Activated CD8-positive, alpha-beta T cell treated with anti-CD3 and anti-CD28 coated beads, Interleukin-2, amount 10 ng/mL, durations not matched to agents 7 days and 5 days (primary cell): ENCODE measurements around the gene WSB1. TPM values are rescaled to one million over a fixed set of nuclear protein-coding genes. Genes with fewer than 3 reads are reported as not detected.
"Not testable (repeated sequence)": the region's sequence is repeated elsewhere in the genome, so short reads cannot be mapped to it uniquely, and the experiment has no call there.

Experiments
- ATAC-seq: fragments of 150-1000 bp; cut with Tn5 transposase; one replicate; pipeline ENCODE4 v1.10.0; 2021; ENCODE audit warnings: moderate library complexity
- CTCF ChIA-PET: fragments of 350-600 bp; sonication (Branson Sonifier 250); formaldehyde crosslinking; loops from one replicate; lab custom pipeline; 2021; ENCODE audit warnings: antibody characterized with exemption; lab: Charles Lee
- POLR2A ChIA-PET: fragments of 350-600 bp; sonication (Branson Sonifier 250); formaldehyde crosslinking; loops from one replicate; lab custom pipeline; 2021; ENCODE audit warnings: antibody characterized with exemption; lab: Charles Lee
- DNase-seq: peaks from one replicate; pipeline ENCODE4 v3.0.0-alpha.2; 2020
- H3K27ac Mint-ChIP-seq: one replicate; pipeline ENCODE4 v1.8.0; 2021; ENCODE audit warnings: mild to moderate bottlenecking, mixed read lengths
- H3K27me3 Mint-ChIP-seq: one replicate; pipeline ENCODE4 v1.8.0; 2021; ENCODE audit warnings: low read depth, mixed read lengths
- H3K36me3 Mint-ChIP-seq: one replicate; pipeline ENCODE4 v1.8.0; 2021; ENCODE audit warnings: low read depth, mixed read lengths
- H3K4me1 Mint-ChIP-seq: one replicate; pipeline ENCODE4 v1.8.0; 2021; ENCODE audit warnings: low read depth, mixed read lengths
- H3K4me3 Mint-ChIP-seq: one replicate; pipeline ENCODE4 v1.8.0; 2021; ENCODE audit warnings: mild to moderate bottlenecking, mixed read lengths
- H3K9me3 Mint-ChIP-seq: one replicate; pipeline ENCODE4 v1.8.0; 2022; ENCODE audit warnings: mixed read lengths; ENCODE audit not compliant: insufficient read depth
- total RNA-seq, 2 experiments: library from RNA; stranded (reverse); gene quantifications; one replicate each; pipeline ENCODE4 v1.2.3, GENCODE V29; 2021

The WSB1 gene
- total RNA-seq, 2 experiments from 2014 or later, result 118 to 121 TPM

- Mint-ChIP-seq H3K9me3 (no peaks in the 10 kb centered on the region), H3K36me3 (no peaks in the 10 kb centered on the region), H3K27ac (no peak overlapping the region), H3K4me3 (no peak overlapping the region), H3K4me1 (no peaks in the 10 kb centered on the region), H3K27me3 (peaks cover 4% of the 10 kb centered on the region)
- ATAC-seq (no peak), DNase-seq (no peak)
- ChIA-PET CTCF (no interaction called here), POLR2A (interaction anchor here (2.0 kb wide), 1 partner anchor 35 kb away, joined by 6 read pairs; no protein-coding TSS in a partner anchor)
These were observed 34.6 kb upstream of the WSB1 start for GRCh38 chr17:27259356-27259755.

GRCh38 chr17:27263386-27263785, 30.5 kb upstream of the WSB1 start:
- ChIA-PET CTCF (interaction anchor here (0.7 to 2.0 kb wide), 2 partner anchors 26 to 69 kb away, joined by 3 to 7 read pairs; no protein-coding TSS in a partner anchor), POLR2A (no interaction called here)
- Mint-ChIP-seq H3K9me3 (no peaks in the 10 kb centered on the region), H3K27ac (no peak overlapping the region), H3K4me3 (no peak overlapping the region), H3K4me1 (no peaks in the 10 kb centered on the region), H3K36me3 (no peaks in the 10 kb centered on the region), H3K27me3 (peaks cover 5% of the 10 kb centered on the region)
- ATAC-seq (no peak), DNase-seq (no peak)

- ATAC-seq (no peak), DNase-seq (no peak)
- peaks cover 12% of the 10 kb centered on the region for H3K27me3 Mint-ChIP-seq
- ChIA-PET POLR2A (no interaction called here), CTCF (interaction anchor here (2.0 kb wide), 1 partner anchor 27 kb away, joined by 7 read pairs; no protein-coding TSS in a partner anchor)
- H3K9me3 Mint-ChIP-seq, result no peaks in the 10 kb centered on the region
- no peak overlapping the region for H3K4me3 Mint-ChIP-seq
- no peak overlapping the region for H3K27ac Mint-ChIP-seq
- H3K4me1 Mint-ChIP-seq, result no peaks in the 10 kb centered on the region
- H3K36me3 Mint-ChIP-seq, result no peaks in the 10 kb centered on the region
These were observed 29.7 kb upstream of the WSB1 start for GRCh38 chr17:27264068-27264812.

- POLR2A ChIA-PET, result no interaction called here
- DNase-seq (no peak), ATAC-seq (no peak)
- Mint-ChIP-seq H3K27me3 (peaks cover 14% of the 10 kb centered on the region), H3K27ac (no peak overlapping the region), H3K4me3 (no peak overlapping the region), H3K36me3 (no peaks in the 10 kb centered on the region), H3K4me1 (no peaks in the 10 kb centered on the region), H3K9me3 (no peaks in the 10 kb centered on the region)
- CTCF ChIA-PET, result interaction anchor here (0.6 kb wide), 1 partner anchor 1493 kb away, joined by 3 read pairs; no protein-coding TSS in a partner anchor
These were observed 28.6 kb upstream of the WSB1 start for GRCh38 chr17:27265333-27265732.

- no peaks in the 10 kb centered on the region for H3K4me1 Mint-ChIP-seq
- DNase-seq (no peak), ATAC-seq (no peak)
- H3K4me3 Mint-ChIP-seq, result no peak overlapping the region
- H3K27me3 Mint-ChIP-seq, result peaks cover 17% of the 10 kb centered on the region
- H3K27ac Mint-ChIP-seq, result no peak overlapping the region
- ChIA-PET CTCF (no interaction called here), POLR2A (no interaction called here)
- H3K36me3 Mint-ChIP-seq, result no peaks in the 10 kb centered on the region
- H3K9me3 Mint-ChIP-seq, result no peaks in the 10 kb centered on the region
These were observed 27.7 kb upstream of the WSB1 start for GRCh38 chr17:27266228-27266627.

- peaks cover 18% of the 10 kb centered on the region for H3K27me3 Mint-ChIP-seq
- CTCF ChIA-PET, result no interaction called here
- no peaks in the 10 kb centered on the region for H3K9me3 Mint-ChIP-seq
- no peak overlapping the region for H3K27ac Mint-ChIP-seq
- no peak for ATAC-seq
- H3K4me3 Mint-ChIP-seq, result no peak overlapping the region
- no peaks in the 10 kb centered on the region for H3K36me3 Mint-ChIP-seq
- no peaks in the 10 kb centered on the region for H3K4me1 Mint-ChIP-seq
- POLR2A ChIA-PET, result no interaction called here
- no peak for DNase-seq
These were observed 25.4 kb upstream of the WSB1 start for GRCh38 chr17:27268394-27269085.

- DNase-seq (no peak), ATAC-seq (no peak)
- CTCF ChIA-PET, result no interaction called here
- H3K9me3 Mint-ChIP-seq, result no peaks in the 10 kb centered on the region
- H3K4me1 Mint-ChIP-seq, result no peaks in the 10 kb centered on the region
- POLR2A ChIA-PET, result no interaction called here
- peaks cover 18% of the 10 kb centered on the region for H3K27me3 Mint-ChIP-seq
- no peak overlapping the region for H3K4me3 Mint-ChIP-seq
- H3K27ac Mint-ChIP-seq, result no peak overlapping the region
- H3K36me3 Mint-ChIP-seq, result no peaks in the 10 kb centered on the region
These were observed 24.7 kb upstream of the WSB1 start for GRCh38 chr17:27269201-27269600.

GRCh38 chr17:27269974-27270373, 23.9 kb upstream of the WSB1 start:
- ATAC-seq, result no peak
- no peak overlapping the region for H3K27ac Mint-ChIP-seq
- no peaks in the 10 kb centered on the region for H3K9me3 Mint-ChIP-seq
- H3K4me1 Mint-ChIP-seq, result no peaks in the 10 kb centered on the region
- no peak for DNase-seq
- no peak overlapping the region for H3K4me3 Mint-ChIP-seq
- ChIA-PET CTCF (no interaction called here), POLR2A (no interaction called here)
- no peaks in the 10 kb centered on the region for H3K36me3 Mint-ChIP-seq
- peaks cover 18% of the 10 kb centered on the region for H3K27me3 Mint-ChIP-seq

GRCh38 chr17:27276653-27277156, 17.2 kb upstream of the WSB1 start:
- Mint-ChIP-seq H3K36me3 (no peaks in the 10 kb centered on the region), H3K9me3 (no peaks in the 10 kb centered on the region), H3K4me1 (no peaks in the 10 kb centered on the region), H3K4me3 (no peak overlapping the region), H3K27me3 (peaks cover 5% of the 10 kb centered on the region), H3K27ac (no peak overlapping the region)
- ChIA-PET CTCF (no interaction called here), POLR2A (interaction anchor here (1.2 kb wide), 1 partner anchor 17 kb away, joined by 6 read pairs; the partner anchor contains the start of gene WSB1)
- DNase-seq, result no peak
- ATAC-seq, result no peak

GRCh38 chr17:27279132-27279531, 14.8 kb upstream of the WSB1 start:
- CTCF ChIA-PET, result interaction anchor here (1.2 to 1.6 kb wide), 2 partner anchors 14 to 54 kb away, joined by 3 read pairs; no protein-coding TSS in a partner anchor
- H3K27me3 Mint-ChIP-seq, H3K4me3 Mint-ChIP-seq, H3K36me3 Mint-ChIP-seq, H3K9me3 Mint-ChIP-seq, ATAC-seq, H3K27ac Mint-ChIP-seq, POLR2A ChIA-PET, DNase-seq, H3K4me1 Mint-ChIP-seq: not testable (repeated sequence)

GRCh38 chr17:27280527-27280926, 13.4 kb upstream of the WSB1 start:
- Mint-ChIP-seq H3K27me3 (peaks cover 7% of the 10 kb centered on the region), H3K9me3 (no peaks in the 10 kb centered on the region), H3K4me3 (no peak overlapping the region), H3K4me1 (peaks cover 4% of the 10 kb centered on the region), H3K36me3 (no peaks in the 10 kb centered on the region), H3K27ac (no peak overlapping the region)
- DNase-seq, result no peak
- ATAC-seq, result no peak
- ChIA-PET POLR2A (no interaction called here), CTCF (interaction anchor here (1.6 kb wide), 1 partner anchor 52 kb away, joined by 3 read pairs; no protein-coding TSS in a partner anchor)

- no peaks in the 10 kb centered on the region for H3K36me3 Mint-ChIP-seq
- no peak for DNase-seq
- peaks cover 7% of the 10 kb centered on the region for H3K27me3 Mint-ChIP-seq
- no peak overlapping the region for H3K27ac Mint-ChIP-seq
- H3K4me1 Mint-ChIP-seq, result peaks cover 4% of the 10 kb centered on the region
- H3K4me3 Mint-ChIP-seq, result no peak overlapping the region
- ChIA-PET POLR2A (no interaction called here), CTCF (no interaction called here)
- H3K9me3 Mint-ChIP-seq, result no peaks in the 10 kb centered on the region
- ATAC-seq, result no peak
These were observed 12.5 kb upstream of the WSB1 start for GRCh38 chr17:27281438-27281837.
